Panc1 (cell line): ENCODE measurements around the gene SHISA9. TPM values are rescaled to one million over a fixed set of nuclear protein-coding genes. Genes with fewer than 3 reads are reported as not detected.

Experiments used
- ATAC-seq: fragments of 200-7000 bp; cut with Tn5 transposase; 2 replicates; pipeline ENCODE4 v1.9.1; 2020; ENCODE audit warnings: mild to moderate bottlenecking, moderate library complexity
- BruUV-seq: library from RNA; stranded (reverse); fragments of 400-500 nt; replicated peaks from 2 replicates; lab custom pipeline; 2021; lab: Mats Ljungman, UMichigan
- CTCF ChIA-PET: fragments of 300-600 bp; sonication (Branson Sonifier 250); formaldehyde crosslinking; loops from one replicate; lab custom pipeline; 2022; ENCODE audit warnings: antibody characterized with exemption; lab: Charles Lee
- POLR2A ChIA-PET: fragments of 300-600 bp; sonication (Branson Sonifier 250); formaldehyde crosslinking; loops from one replicate; lab custom pipeline; 2022; ENCODE audit warnings: antibody characterized with exemption; lab: Charles Lee
- DNase-seq: peaks from one replicate; pipeline ENCODE4 v3.0.0-alpha.2; 2010; ENCODE audit warnings: low read depth, low spot score
- H3K27ac ChIP-seq: 2 replicates; pipeline ENCODE4 v1.5.1; 2011; ENCODE audit warnings: mild to moderate bottlenecking, low read length, inconsistent platforms
- H3K27me3 ChIP-seq: fragments of 200-500 bp; sonication (Bioruptor generic); 2 replicates; pipeline ENCODE4 v1.6.0; 2014; ENCODE audit warnings: low read length, inconsistent platforms; ENCODE audit not compliant: control insufficient read depth, insufficient read depth
- H3K36me3 ChIP-seq: fragments of 200-500 bp; sonication (Bioruptor generic); 2 replicates; pipeline ENCODE4 v1.5.1; 2014; ENCODE audit warnings: inconsistent platforms, mild to moderate bottlenecking, low read length, moderate library complexity; ENCODE audit not compliant: control insufficient read depth, insufficient read depth
- H3K4me1 ChIP-seq: 2 replicates; pipeline ENCODE4 v1.5.1; 2011; ENCODE audit warnings: inconsistent platforms, mild to moderate bottlenecking, low read length, moderate library complexity; ENCODE audit not compliant: control insufficient read depth, insufficient read depth
- H3K4me3 ChIP-seq, 2 experiments: 2 replicates each; pipeline ENCODE4 v1.5.1; 2011 to 2012; ENCODE audit warnings: low read depth in 2 of 2, low read length in 2 of 2, mild to moderate bottlenecking in 2 of 2, inconsistent platforms in 1 of 2, moderate library complexity in 1 of 2
- H3K9me3 ChIP-seq: fragments of 200-500 bp; sonication (Bioruptor generic); 2 replicates; pipeline ENCODE4 v1.5.1; 2014; ENCODE audit warnings: low read depth, mild to moderate bottlenecking, inconsistent platforms, low read length, moderate library complexity; ENCODE audit not compliant: control insufficient read depth, insufficient read depth
- POLR2AphosphoS5 ChIP-seq: IDR thresholded peaks from 2 replicates; pipeline ENCODE4 v1.6.1; 2012; ENCODE audit warnings: mild to moderate bottlenecking, low read depth, low read length, moderate library complexity
- SIN3A ChIP-seq: IDR thresholded peaks from 2 replicates; pipeline ENCODE4 v1.6.1; 2012; ENCODE audit warnings: low read depth, mild to moderate bottlenecking, low read length, moderate library complexity, borderline replicate concordance; ENCODE audit not compliant: insufficient read depth
- TCF7L2 ChIP-seq: IDR thresholded peaks from 2 replicates; pipeline ENCODE4 v1.6.1; 2011; ENCODE audit warnings: mild to moderate bottlenecking, low read depth, low read length, inconsistent platforms
- in situ Hi-C: cut with HindIII; loops from 2 replicates; pipeline ENCODE4 v1.10.0; 2016; ENCODE audit warnings: low sequenced_read_pairs, low pct_unique_long_range_greater_than_20kb
- intact Hi-C: fragments of 100-400 bp; cut with micrococcal nuclease; formaldehyde crosslinking; loops from one replicate; pipeline ENCODE4 v1.10.0; 2022; ENCODE audit not compliant: unreplicated experiment
- total RNA-seq: library from RNA; stranded (reverse); gene quantifications from one replicate; pipeline ENCODE4 v1.2.1, GENCODE V29; 2021; ENCODE audit not compliant: unreplicated experiment
- TF ChIP-seq, protein P1 (sequence below): fragments of 450-650 bp; IDR thresholded peaks from 2 replicates; pipeline ENCODE4 v1.5.1; 2017; ENCODE audit warnings: mild to moderate bottlenecking
- TF ChIP-seq, protein P2 (sequence below), 2 experiments: IDR thresholded peaks; 2 replicates each; pipeline ENCODE4 v1.6.1; 2011 to 2012; ENCODE audit warnings: low read depth in 2 of 2, control low read depth in 1 of 2, low read length in 1 of 2, mild to moderate bottlenecking in 1 of 2, moderate library complexity in 1 of 2; ENCODE audit not compliant: insufficient read depth in 1 of 2

The SHISA9 gene
- total RNA-seq, 1 experiment from 2014 or later: 0.10 TPM

DNA sequence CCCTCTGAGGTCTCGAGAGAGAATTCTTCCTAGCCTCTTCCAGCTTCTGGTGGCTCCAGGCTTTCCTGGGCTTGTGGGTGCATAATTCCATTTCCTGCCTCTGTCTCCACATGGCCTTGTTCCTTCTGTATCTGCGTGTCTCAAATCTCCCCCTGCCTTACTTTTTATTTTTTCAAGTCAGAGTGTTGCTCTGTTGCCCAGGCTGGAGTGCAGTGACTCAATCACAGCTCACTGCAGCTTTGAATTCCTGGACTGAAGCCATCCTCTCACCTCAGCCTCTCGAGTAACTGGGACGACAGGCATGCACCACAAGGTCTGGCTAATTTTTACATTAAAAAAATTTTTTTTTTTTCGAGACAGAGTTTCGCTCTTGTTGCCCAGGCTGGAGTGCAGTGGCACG, 120.6 kb downstream of the SHISA9 start:
- Histone ChIP-seq H3K36me3 (no peaks in the 10 kb centered on the region), H3K4me1 (no peaks in the 10 kb centered on the region), H3K27me3 (no peaks in the 10 kb centered on the region), H3K27ac (no peak overlapping the region), H3K9me3 (no peaks in the 10 kb centered on the region), H3K4me3 (no peak overlapping the region)
- in situ Hi-C loops: no loop called here
- intact Hi-C loops: no loop called here
- DNase-seq (no peak), ATAC-seq (no peak)
- POLR2A ChIA-PET: no interaction called here
- TF ChIP-seq, protein P1, sequence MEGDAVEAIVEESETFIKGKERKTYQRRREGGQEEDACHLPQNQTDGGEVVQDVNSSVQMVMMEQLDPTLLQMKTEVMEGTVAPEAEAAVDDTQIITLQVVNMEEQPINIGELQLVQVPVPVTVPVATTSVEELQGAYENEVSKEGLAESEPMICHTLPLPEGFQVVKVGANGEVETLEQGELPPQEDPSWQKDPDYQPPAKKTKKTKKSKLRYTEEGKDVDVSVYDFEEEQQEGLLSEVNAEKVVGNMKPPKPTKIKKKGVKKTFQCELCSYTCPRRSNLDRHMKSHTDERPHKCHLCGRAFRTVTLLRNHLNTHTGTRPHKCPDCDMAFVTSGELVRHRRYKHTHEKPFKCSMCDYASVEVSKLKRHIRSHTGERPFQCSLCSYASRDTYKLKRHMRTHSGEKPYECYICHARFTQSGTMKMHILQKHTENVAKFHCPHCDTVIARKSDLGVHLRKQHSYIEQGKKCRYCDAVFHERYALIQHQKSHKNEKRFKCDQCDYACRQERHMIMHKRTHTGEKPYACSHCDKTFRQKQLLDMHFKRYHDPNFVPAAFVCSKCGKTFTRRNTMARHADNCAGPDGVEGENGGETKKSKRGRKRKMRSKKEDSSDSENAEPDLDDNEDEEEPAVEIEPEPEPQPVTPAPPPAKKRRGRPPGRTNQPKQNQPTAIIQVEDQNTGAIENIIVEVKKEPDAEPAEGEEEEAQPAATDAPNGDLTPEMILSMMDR: no peak
- TF ChIP-seq POLR2AphosphoS5 (no peak), SIN3A (no peak), TCF7L2 (no peak)
- TF ChIP-seq, protein P2, sequence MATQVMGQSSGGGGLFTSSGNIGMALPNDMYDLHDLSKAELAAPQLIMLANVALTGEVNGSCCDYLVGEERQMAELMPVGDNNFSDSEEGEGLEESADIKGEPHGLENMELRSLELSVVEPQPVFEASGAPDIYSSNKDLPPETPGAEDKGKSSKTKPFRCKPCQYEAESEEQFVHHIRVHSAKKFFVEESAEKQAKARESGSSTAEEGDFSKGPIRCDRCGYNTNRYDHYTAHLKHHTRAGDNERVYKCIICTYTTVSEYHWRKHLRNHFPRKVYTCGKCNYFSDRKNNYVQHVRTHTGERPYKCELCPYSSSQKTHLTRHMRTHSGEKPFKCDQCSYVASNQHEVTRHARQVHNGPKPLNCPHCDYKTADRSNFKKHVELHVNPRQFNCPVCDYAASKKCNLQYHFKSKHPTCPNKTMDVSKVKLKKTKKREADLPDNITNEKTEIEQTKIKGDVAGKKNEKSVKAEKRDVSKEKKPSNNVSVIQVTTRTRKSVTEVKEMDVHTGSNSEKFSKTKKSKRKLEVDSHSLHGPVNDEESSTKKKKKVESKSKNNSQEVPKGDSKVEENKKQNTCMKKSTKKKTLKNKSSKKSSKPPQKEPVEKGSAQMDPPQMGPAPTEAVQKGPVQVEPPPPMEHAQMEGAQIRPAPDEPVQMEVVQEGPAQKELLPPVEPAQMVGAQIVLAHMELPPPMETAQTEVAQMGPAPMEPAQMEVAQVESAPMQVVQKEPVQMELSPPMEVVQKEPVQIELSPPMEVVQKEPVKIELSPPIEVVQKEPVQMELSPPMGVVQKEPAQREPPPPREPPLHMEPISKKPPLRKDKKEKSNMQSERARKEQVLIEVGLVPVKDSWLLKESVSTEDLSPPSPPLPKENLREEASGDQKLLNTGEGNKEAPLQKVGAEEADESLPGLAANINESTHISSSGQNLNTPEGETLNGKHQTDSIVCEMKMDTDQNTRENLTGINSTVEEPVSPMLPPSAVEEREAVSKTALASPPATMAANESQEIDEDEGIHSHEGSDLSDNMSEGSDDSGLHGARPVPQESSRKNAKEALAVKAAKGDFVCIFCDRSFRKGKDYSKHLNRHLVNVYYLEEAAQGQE (IDR thresholded peaks at IDR 0.05; ENCODE audit: insufficient read depth in 1 of 2, low read depth in 2 of 2, low read length in 1 of 2): no peak
- no TSS peak for BruUV-seq
- CTCF ChIA-PET: no interaction called here

DNA sequence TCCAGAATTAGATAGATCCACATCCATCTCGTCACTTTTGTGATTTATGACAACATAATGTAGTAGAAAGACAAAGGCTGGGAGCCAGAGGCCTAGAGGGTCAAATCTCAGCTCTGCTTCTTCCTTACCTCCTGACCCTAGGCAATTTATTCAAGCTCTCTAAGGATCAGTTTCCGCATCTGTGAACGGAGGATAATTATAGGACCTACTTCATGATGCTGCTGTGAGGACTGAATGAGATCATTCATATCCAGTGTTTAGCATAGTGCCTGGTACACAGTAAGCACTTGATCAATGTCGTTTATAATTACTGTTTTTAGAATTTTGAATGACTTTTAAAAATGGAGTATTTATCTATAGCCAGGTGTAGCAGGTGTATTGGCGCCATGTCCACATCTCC, 128.4 kb downstream of the SHISA9 start:
- ATAC-seq (no peak), DNase-seq (no peak)
- in situ Hi-C loops: no loop called here
- CTCF ChIA-PET: no interaction called here
- POLR2A ChIA-PET: no interaction called here
- H3K4me1 ChIP-seq: no peaks in the 10 kb centered on the region
- H3K9me3 ChIP-seq: no peaks in the 10 kb centered on the region
- no TSS peak for BruUV-seq
- TF ChIP-seq POLR2AphosphoS5: no peak
- no peak for TF ChIP-seq TCF7L2
- TF ChIP-seq, protein P1: no peak
- no peak for TF ChIP-seq SIN3A
- TF ChIP-seq, protein P2 (IDR thresholded peaks at IDR 0.05; ENCODE audit: insufficient read depth in 1 of 2, low read depth in 2 of 2, low read length in 1 of 2): no peak
- no peak overlapping the region for H3K27ac ChIP-seq
- H3K4me3 ChIP-seq: no peak overlapping the region
- no peaks in the 10 kb centered on the region for H3K36me3 ChIP-seq
- intact Hi-C loops: no loop called here
- H3K27me3 ChIP-seq: no peaks in the 10 kb centered on the region; the same call in 1 of the 2 replicates
